GM19468 (cell line): ENCODE data around the gene LYST.

Experiments used
- ATAC-seq: cut with Tn5 transposase; IDR thresholded peaks from one replicate; pipeline ENCODE4 v1.9.1; 2021; ENCODE audit warnings: mild to moderate bottlenecking, moderate library complexity, moderate number of reproducible peaks; ENCODE audit not compliant: unreplicated experiment; ENCODE audit errors: extremely low read depth

Gene LYST

GRCh38 chr1:235735621-235736020 is 131.1 kb downstream of the LYST start:
- no peak for ATAC-seq

- ATAC-seq: no peak
These were observed 132.4 kb downstream of the LYST start for GRCh38 chr1:235734335-235734734.

GRCh38 chr1:235730007-235730406 is 136.7 kb downstream of the LYST start:
- no peak for ATAC-seq

GRCh38 chr1:235726557-235726956 is 140.1 kb downstream of the LYST start:
- ATAC-seq: no peak

GRCh38 chr1:235725434-235725833 is 141.3 kb downstream of the LYST start:
- no peak for ATAC-seq

GRCh38 chr1:235724730-235725129 is 142.0 kb downstream of the LYST start:
- ATAC-seq: no peak

- no peak for ATAC-seq
These were observed 143.8 kb downstream of the LYST start for GRCh38 chr1:235722858-235723257.

GRCh38 chr1:235721982-235722381 is 144.7 kb downstream of the LYST start:
- no peak for ATAC-seq

- ATAC-seq: no peak
These were observed 146.2 kb downstream of the LYST start for GRCh38 chr1:235720544-235720943.

GRCh38 chr1:235714205-235714897 is 152.4 kb downstream of the LYST start:
- no peak for ATAC-seq

GRCh38 chr1:235712812-235713211 is 153.9 kb downstream of the LYST start:
- no peak for ATAC-seq

- ATAC-seq: no peak
These were observed 156.0 kb downstream of the LYST start for GRCh38 chr1:235710687-235711086.

- ATAC-seq: no peak
These were observed 157.7 kb downstream of the LYST start for GRCh38 chr1:235709018-235709417.

- ATAC-seq: no peak
These were observed 158.2 kb downstream of the LYST start for GRCh38 chr1:235708390-235708962.

- ATAC-seq: no peak
These were observed 163.2 kb downstream of the LYST start for GRCh38 chr1:235703506-235703905.

GRCh38 chr1:235702412-235702811 is 164.3 kb downstream of the LYST start:
- ATAC-seq: no peak

GRCh38 chr1:235697508-235697907 is 169.2 kb downstream of the LYST start:
- no peak for ATAC-seq

GRCh38 chr1:235689356-235689755 is 177.3 kb downstream of the LYST start:
- ATAC-seq: no peak

GRCh38 chr1:235688096-235688495 is 178.6 kb downstream of the LYST start:
- no peak for ATAC-seq

GRCh38 chr1:235683653-235684052 is 183.1 kb downstream of the LYST start:
- no peak for ATAC-seq

GRCh38 chr1:235682216-235682615 is 184.5 kb downstream of the LYST start:
- no peak for ATAC-seq

- ATAC-seq: no peak
These were observed 187.1 kb downstream of the LYST start for GRCh38 chr1:235679644-235680043.
